Measurements from ENCODE around the gene CNTNAP4. TPM values are rescaled to one million over a fixed set of nuclear protein-coding genes. Genes with fewer than 3 reads are reported as not detected.

The CNTNAP4 gene
- total and polyA plus RNA-seq, 2 of the 13 experiments (the other 11 are each of a cell fraction or from before 2014, with no cell fraction given) = not detected

- TF ChIP-seq ZBTB33 (CRISPR knock-in tag; IDR thresholded peaks at IDR 0.05) (no peak), ZNF3 (CRISPR knock-in tag; IDR thresholded peaks at IDR 0.05) (no peak), MBD4 (IDR thresholded peaks at IDR 0.05; ENCODE audit: borderline replicate concordance, low read length) (no peak), HMGA1 (CRISPR knock-in tag; conservative IDR thresholded peaks at IDR 0.05) (no peak), ZBTB38 (CRISPR knock-in tag; IDR thresholded peaks at IDR 0.05) (no peak)
These were observed 68.0 kb downstream of the CNTNAP4 start (continued) for GRCh38 chr16:76345163-76345661.

GRCh38 chr16:76346210-76346609 is 69.0 kb downstream of the CNTNAP4 start:
- TF ChIP-seq SKI (IDR thresholded peaks at IDR 0.05; ENCODE audit: partially characterized antibody) (no peak), ATF7 (IDR thresholded peaks at IDR 0.05) (peak; percentile 16; the same call in 1 of the 2 replicates), ATF7 (CRISPR knock-in tag; IDR thresholded peaks at IDR 0.05) (no peak)
- no peaks in the 10 kb centered on the region for H3K27me3 ChIP-seq (ENCODE audit: control insufficient read depth in 1 of 2, insufficient read depth in 2 of 2, low read length in 2 of 2)
- H3K9me3 ChIP-seq (ENCODE audit: low read length) = no peaks in the 10 kb centered on the region
- no peak overlapping the region for H3K4me3 ChIP-seq (replicated peaks in 1 of 3; ENCODE audit: insufficient read depth in 1 of 3, low read depth in 2 of 3, low read length in 3 of 3)
- no peak overlapping the region for H3K4me2 ChIP-seq (ENCODE audit: low read depth, low read length)
- BruUV-seq (replicated peaks) = no TSS peak
- DNase-seq (ENCODE audit: low spot score) (no peak), ATAC-seq (no peak), FAIRE-seq (no peak)
- in situ Hi-C loops (cut with HindIII; ENCODE audit: extremely low pct_ligation_motif_present, low pct_unique_long_range_greater_than_20kb) = no loop called here
- no peak overlapping the region for H2AFZ ChIP-seq (ENCODE audit: low read length)
- no peaks in the 10 kb centered on the region for H3K36me3 ChIP-seq (replicated peaks in 1 of 2; ENCODE audit: control insufficient read depth in 1 of 2, insufficient read depth in 2 of 2, low read length in 2 of 2)
- H3K9ac ChIP-seq (ENCODE audit: insufficient read depth, low read depth, low read length) = no peak overlapping the region
- intact Hi-C loops (cut with micrococcal nuclease; ENCODE audit: unreplicated experiment) = no loop called here
- H3K4me1 ChIP-seq (ENCODE audit: insufficient read depth, low read length) = no peaks in the 10 kb centered on the region
- ChIA-PET CTCF (ENCODE audit: low intra/inter-chr PET ratio, low total read pairs) (no interaction called here), POLR2A (no interaction called here)
- WGBS (ENCODE audit: low lambda C conversion rate) = 15% methylated on average over 3 of the region's 3 CpGs
- no peaks in the 10 kb centered on the region for H3K79me2 ChIP-seq (ENCODE audit: insufficient read depth, low read length)
- H4K20me1 ChIP-seq (ENCODE audit: insufficient read depth, low read length) = no peaks in the 10 kb centered on the region
- no peak overlapping the region for H3K27ac ChIP-seq (ENCODE audit: extremely low read length, insufficient read depth, low read length)

All from HepG2 (cell line).